HG03039 (cell line): Measurements from ENCODE around the gene SDR39U1.

ENCODE experiments used
- ATAC-seq: cut with Tn5 transposase; IDR thresholded peaks from one replicate; pipeline ENCODE4 v1.9.1; 2021; ENCODE audit warnings: mild to moderate bottlenecking, moderate library complexity; ENCODE audit not compliant: unreplicated experiment

The SDR39U1 gene

GRCh38 chr14:24414077-24414476, 28.5 kb downstream of the SDR39U1 start:
- no peak for ATAC-seq

- ATAC-seq, result no peak
Measured at GRCh38 chr14:24411443-24412389, 30.9 kb downstream of the SDR39U1 start.

GRCh38 chr14:24409956-24410355, 32.6 kb downstream of the SDR39U1 start:
- ATAC-seq, result no peak

- ATAC-seq, result no peak
Measured at GRCh38 chr14:24409192-24409591, 33.4 kb downstream of the SDR39U1 start.

- no peak for ATAC-seq
Measured at GRCh38 chr14:24408764-24409163, 33.8 kb downstream of the SDR39U1 start.

GRCh38 chr14:24407608-24408325, 34.8 kb downstream of the SDR39U1 start:
- ATAC-seq, result no peak

GRCh38 chr14:24406416-24406815, 36.2 kb downstream of the SDR39U1 start:
- ATAC-seq, result no peak

- no peak for ATAC-seq
Measured at GRCh38 chr14:24404814-24405213, 37.8 kb downstream of the SDR39U1 start.

GRCh38 chr14:24403294-24403998, 39.1 kb downstream of the SDR39U1 start:
- no peak for ATAC-seq

- no peak for ATAC-seq
Measured at GRCh38 chr14:24401810-24402702, 40.5 kb downstream of the SDR39U1 start.

- no peak for ATAC-seq
Measured at GRCh38 chr14:24399999-24400718, 42.4 kb downstream of the SDR39U1 start.

- no peak for ATAC-seq
Measured at GRCh38 chr14:24399447-24399822, 43.1 kb downstream of the SDR39U1 start.

- no peak for ATAC-seq
Measured at GRCh38 chr14:24398653-24399446, 43.7 kb downstream of the SDR39U1 start, which contains the start of gene NYNRIN. TSS of gene NYNRIN (plus strand) at chr14:24399003. CDS start at chr14:24399247, 244 bp downstream.

GRCh38 chr14:24398293-24398652, 44.3 kb downstream of the SDR39U1 start:
- no peak for ATAC-seq

- no peak for ATAC-seq
Measured at GRCh38 chr14:24397639-24398292, 44.8 kb downstream of the SDR39U1 start.

- no peak for ATAC-seq
Measured at GRCh38 chr14:24395609-24396582, 46.7 kb downstream of the SDR39U1 start.

- no peak for ATAC-seq
Measured at GRCh38 chr14:24394275-24394674, 48.3 kb downstream of the SDR39U1 start.
